Thymus (tissue), 14 donors: ENCODE data around the gene TEX101. TPM values are rescaled to one million over a fixed set of nuclear protein-coding genes. Genes with fewer than 3 reads are reported as not detected.
"Not testable (repeated sequence)": the region's sequence is repeated elsewhere in the genome, so short reads cannot be mapped to it uniquely, and the experiment has no call there.

Source experiments
- DNase-seq, 9 donors: peaks; one replicate each; pipeline ENCODE4 v3.0.0-alpha.2; 2013; ENCODE audit warnings: low spot score in 9 of 9, low read depth in 6 of 9, missing footprints in 1 of 9
- H3K27ac ChIP-seq, 2 donors: one replicate each; pipeline ENCODE4 v1.5.1; 2013; ENCODE audit warnings: control low read depth in 1 of 2, low read depth in 1 of 2, low read length in 1 of 2, mild to moderate bottlenecking in 1 of 2, moderate library complexity in 1 of 2
- H3K27me3 ChIP-seq, 2 donors: one replicate each; pipeline ENCODE4 v1.5.1; 2013; ENCODE audit warnings: low read length in 1 of 2; ENCODE audit not compliant: control insufficient read depth in 2 of 2, insufficient read depth in 1 of 2
- H3K36me3 ChIP-seq, 2 donors: one replicate each; pipeline ENCODE4 v1.5.1; 2013; ENCODE audit warnings: low read length in 1 of 2, mild to moderate bottlenecking in 1 of 2, moderate library complexity in 1 of 2; ENCODE audit not compliant: control insufficient read depth in 2 of 2, insufficient read depth in 2 of 2
- H3K4me1 ChIP-seq, 2 donors: one replicate each; pipeline ENCODE4 v1.5.1; 2013; ENCODE audit warnings: low read length in 2 of 2; ENCODE audit not compliant: control insufficient read depth in 2 of 2, insufficient read depth in 2 of 2
- H3K4me3 ChIP-seq, 2 donors: one replicate each; pipeline ENCODE4 v1.5.1; 2013; ENCODE audit warnings: low read length in 2 of 2, control low read depth in 1 of 2, mild to moderate bottlenecking in 1 of 2
- H3K9me3 ChIP-seq, 2 donors: one replicate each; pipeline ENCODE4 v1.5.1; 2013; ENCODE audit warnings: low read length in 1 of 2, mild to moderate bottlenecking in 1 of 2; ENCODE audit not compliant: control insufficient read depth in 2 of 2, insufficient read depth in 1 of 2
- WGBS: extraction: QIAGEN DNeasy Blood & Tissue Kit; methylation state at CpG from one replicate; pipeline ENCODE4 v1.1.7; 2013; 5-methylcytosine and 5-hydroxymethylcytosine counted together
- long read RNA-seq, 10 donors: transcript quantifications; one replicate each; lab custom pipeline, GENCODE V29; 2026
- polyA plus RNA-seq: library from polyadenylated mRNA; stranded (reverse); fragments of 200-250 nt; gene quantifications from one replicate; pipeline ENCODE4 v1.2.3, GENCODE V29; 2013
- total RNA-seq: library from RNA; stranded (reverse); fragments of 120-200 nt; gene quantifications from one replicate; pipeline ENCODE4 v1.2.4, GENCODE V29; 2013
- donor health status: healthy.

TEX101 gene
- total RNA-seq (0.99 TPM), polyA plus RNA-seq (0.18 TPM)
- long read RNA-seq, donor 1, result 0 reads
- long read RNA-seq, donor 2, result 0 reads
- long read RNA-seq, donor 3, result 0 reads
- long read RNA-seq, donor 4, result 0 reads
- long read RNA-seq, donor 5, result 0 reads
- long read RNA-seq, donor 6, result 0 reads
- long read RNA-seq, donor 7, result 0 reads
- long read RNA-seq, donor 8, result 0 reads
- long read RNA-seq, donor 9, result 0 reads
- long read RNA-seq, donor 10, result 0 reads

GRCh38 chr19:43414554-43414953 lies at the start of gene TEX101:
TEX101 (plus strand) TSS chr19:43414890; CDS start chr19:43415920, 1,030 bp downstream.
- H3K27me3 ChIP-seq, result no peaks in the 10 kb centered on the region
- no peak within 1 kb of the TSS for H3K4me3 ChIP-seq
- H3K36me3 ChIP-seq, result no peaks in the 10 kb centered on the region
- H3K4me1 ChIP-seq, result no peaks in the 10 kb centered on the region
- H3K9me3 ChIP-seq, result peaks cover 0 to 8% of the 10 kb centered on the region in 2 donors
- 97% methylated on average over 21 of the region's 21 CpGs for WGBS
- no peak for DNase-seq
- H3K27ac ChIP-seq, result no peak within 1 kb of the TSS

- not testable (repeated sequence) for H3K4me3 ChIP-seq, H3K27ac ChIP-seq, H3K9me3 ChIP-seq, H3K4me1 ChIP-seq, H3K27me3 ChIP-seq, H3K36me3 ChIP-seq, DNase-seq
- WGBS, result 94% methylated on average over 5 of the region's 9 CpGs
Observed at GRCh38 chr19:43365677-43366076, 49.0 kb upstream of the TEX101 start.

GRCh38 chr19:43367822-43368221 lies 46.9 kb upstream of the TEX101 start:
- Histone ChIP-seq H3K4me3 (no peak overlapping the region), H3K36me3 (no peaks in the 10 kb centered on the region), H3K9me3 (no peaks in the 10 kb centered on the region), H3K27me3 (no peaks in the 10 kb centered on the region), H3K27ac (no peak overlapping the region), H3K4me1 (no peaks in the 10 kb centered on the region)
- no peak for DNase-seq
- 90% methylated on average over 2 of the region's 2 CpGs for WGBS

- not testable (repeated sequence) for H3K36me3 ChIP-seq, H3K27ac ChIP-seq, H3K4me3 ChIP-seq, DNase-seq, H3K27me3 ChIP-seq, H3K4me1 ChIP-seq, H3K9me3 ChIP-seq
- 83% methylated on average over 5 of the region's 9 CpGs for WGBS
Observed at GRCh38 chr19:43368897-43369296, 45.8 kb upstream of the TEX101 start.

GRCh38 chr19:43371909-43372308 lies 42.8 kb upstream of the TEX101 start:
- no peaks in the 10 kb centered on the region for H3K4me1 ChIP-seq
- H3K27me3 ChIP-seq, result no peaks in the 10 kb centered on the region
- H3K4me3 ChIP-seq, result no peak overlapping the region
- no peaks in the 10 kb centered on the region for H3K36me3 ChIP-seq
- WGBS, result 82% methylated on average over 8 of the region's 8 CpGs
- DNase-seq, result no peak
- no peaks in the 10 kb centered on the region for H3K9me3 ChIP-seq
- H3K27ac ChIP-seq, result no peak overlapping the region

GRCh38 chr19:43372462-43372861 lies 42.2 kb upstream of the TEX101 start:
- H3K36me3 ChIP-seq, result no peaks in the 10 kb centered on the region
- H3K4me3 ChIP-seq, result no peak overlapping the region
- no peak for DNase-seq
- no peaks in the 10 kb centered on the region for H3K9me3 ChIP-seq
- H3K27me3 ChIP-seq, result no peaks in the 10 kb centered on the region
- no peak overlapping the region for H3K27ac ChIP-seq
- no peaks in the 10 kb centered on the region for H3K4me1 ChIP-seq
- WGBS, result 71% methylated on average over 7 of the region's 7 CpGs

- H3K27ac ChIP-seq, H3K4me1 ChIP-seq, H3K36me3 ChIP-seq, H3K27me3 ChIP-seq, H3K9me3 ChIP-seq, H3K4me3 ChIP-seq, DNase-seq: not testable (repeated sequence)
- no CpG with 5 or more reads among the region's 3 CpGs for WGBS
Observed at GRCh38 chr19:43377624-43378023, 37.1 kb upstream of the TEX101 start.

GRCh38 chr19:43380008-43380407 lies 34.7 kb upstream of the TEX101 start:
- Histone ChIP-seq H3K27ac (no peak overlapping the region), H3K27me3 (no peaks in the 10 kb centered on the region), H3K4me3 (no peak overlapping the region), H3K4me1 (no peaks in the 10 kb centered on the region), H3K9me3 (no peaks in the 10 kb centered on the region), H3K36me3 (no peaks in the 10 kb centered on the region)
- WGBS, result 93% methylated on average over 14 of the region's 14 CpGs
- DNase-seq, result no peak

- 88% methylated on average over 4 of the region's 4 CpGs for WGBS
- no peaks in the 10 kb centered on the region for H3K27me3 ChIP-seq
- H3K9me3 ChIP-seq, result no peaks in the 10 kb centered on the region
- H3K4me3 ChIP-seq, result no peak overlapping the region
- no peaks in the 10 kb centered on the region for H3K4me1 ChIP-seq
- no peak for DNase-seq
- no peak overlapping the region for H3K27ac ChIP-seq
- no peaks in the 10 kb centered on the region for H3K36me3 ChIP-seq
Observed at GRCh38 chr19:43380771-43381386, 33.8 kb upstream of the TEX101 start.
